GM18858 (cell line): ENCODE measurements around the gene IRF2BP2.

ENCODE experiments used
- ATAC-seq: cut with Tn5 transposase; IDR thresholded peaks from one replicate; pipeline ENCODE4 v1.9.1; 2021; ENCODE audit not compliant: unreplicated experiment

The IRF2BP2 gene

GRCh38 chr1:234614081-234614489 lies 4.1 kb upstream of the IRF2BP2 start:
- ATAC-seq, result no peak

GRCh38 chr1:234613128-234613875 lies 3.3 kb upstream of the IRF2BP2 start:
- no peak for ATAC-seq

GRCh38 chr1:234612352-234613127 lies 2.6 kb upstream of the IRF2BP2 start:
- ATAC-seq, result peak; percentile 31

GRCh38 chr1:234611847-234612351 lies 1.9 kb upstream of the IRF2BP2 start:
- no peak for ATAC-seq

GRCh38 chr1:234611225-234611846 lies 1.4 kb upstream of the IRF2BP2 start:
- peak; percentile 21 for ATAC-seq

GRCh38 chr1:234610666-234611224 lies 767 bp upstream of the IRF2BP2 start:
- ATAC-seq, result peak; percentile 37

GRCh38 chr1:234609691-234610042 lies 311 bp downstream of the IRF2BP2 start:
- ATAC-seq, result no peak

- no peak for ATAC-seq
These were observed 877 bp downstream of the IRF2BP2 start for GRCh38 chr1:234608911-234609690.

GRCh38 chr1:234608025-234608910 lies 1.7 kb downstream of the IRF2BP2 start:
- ATAC-seq, result peak; percentile 15

- no peak for ATAC-seq
These were observed 2.6 kb downstream of the IRF2BP2 start for GRCh38 chr1:234607109-234608024.

GRCh38 chr1:234606784-234607108 lies 3.2 kb downstream of the IRF2BP2 start:
- no peak for ATAC-seq

GRCh38 chr1:234605983-234606783 lies 3.8 kb downstream of the IRF2BP2 start:
- no peak for ATAC-seq

GRCh38 chr1:234605399-234605982 lies 4.5 kb downstream of the IRF2BP2 start:
- no peak for ATAC-seq

GRCh38 chr1:234604495-234605398 lies 5.2 kb downstream of the IRF2BP2 start:
- ATAC-seq, result no peak

- no peak for ATAC-seq
These were observed 6.5 kb downstream of the IRF2BP2 start for GRCh38 chr1:234603221-234604204.
